SK-N-SH treated with all-trans-retinoic acid at 6 μM for 48 hours (cell line): ENCODE data around the gene FRAT2.

Experiments used
- SNAI2 ChIP-seq: fragments of 250-450 bp; sonication (Bioruptor Pico); IDR thresholded peaks from 2 replicates; pipeline ENCODE4 v1.5.0; 2020; ENCODE audit warnings: mild to moderate bottlenecking, moderate library complexity
- ZFP30 ChIP-seq: fragments of 450-650 bp; formaldehyde crosslinking; IDR thresholded peaks from 2 replicates; pipeline ENCODE4 v1.5.0; 2022; ENCODE audit warnings: mild to moderate bottlenecking, moderate library complexity

DNA sequence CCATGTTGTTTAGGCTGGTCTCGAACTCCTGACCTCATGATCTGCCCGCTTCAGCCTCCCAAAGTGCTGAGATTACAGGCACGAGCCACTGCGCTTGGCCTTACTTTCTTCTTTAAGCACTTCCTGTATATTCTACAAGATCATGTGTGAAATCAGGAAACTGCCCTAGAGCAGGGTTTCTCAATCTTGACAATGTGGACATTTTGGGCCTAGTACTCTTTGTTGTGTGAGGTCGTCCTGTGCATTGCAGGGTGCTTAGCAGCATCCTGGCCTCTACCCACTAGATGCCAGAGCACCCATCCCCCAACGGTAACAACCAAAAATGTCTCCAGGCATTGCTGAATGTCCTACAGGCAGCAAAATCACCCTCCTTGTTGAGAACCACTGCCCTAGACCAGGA, 41.9 kb upstream of the FRAT2 start:
- TF ChIP-seq ZFP30 (CRISPR knock-in tag) (no peak), SNAI2 (CRISPR knock-in tag) (no peak)
